NCI-H1105 (cell line): ENCODE measurements around the gene SULT4A1.
A peak's percentile ranks its signal among the peaks of the same experiment; 100 is the strongest.

Source experiments
- DNase-seq: peaks from one replicate; lab custom pipeline; 2025; lab: John Stamatoyannopoulos, UW

The SULT4A1 gene

GRCh38 chr22:43828725-43828997, 33.7 kb downstream of the SULT4A1 start:
- DNase-seq = no peak

GRCh38 chr22:43827926-43828724, 34.2 kb downstream of the SULT4A1 start:
- no peak for DNase-seq

- no peak for DNase-seq
Observed at GRCh38 chr22:43827003-43827735, 35.1 kb downstream of the SULT4A1 start.

- DNase-seq = no peak
Observed at GRCh38 chr22:43826142-43827002, 35.9 kb downstream of the SULT4A1 start.

- no peak for DNase-seq
Observed at GRCh38 chr22:43825651-43826050, 36.7 kb downstream of the SULT4A1 start.

- no peak for DNase-seq
Observed at GRCh38 chr22:43824724-43825420, 37.4 kb downstream of the SULT4A1 start.

- no peak for DNase-seq
Observed at GRCh38 chr22:43823911-43824665, 38.2 kb downstream of the SULT4A1 start.

GRCh38 chr22:43823353-43823908, 38.9 kb downstream of the SULT4A1 start:
- no peak for DNase-seq

GRCh38 chr22:43821606-43822425, 40.5 kb downstream of the SULT4A1 start:
- no peak for DNase-seq

GRCh38 chr22:43820651-43821305, 41.5 kb downstream of the SULT4A1 start:
- DNase-seq = no peak

GRCh38 chr22:43819931-43820640, 42.2 kb downstream of the SULT4A1 start:
- DNase-seq = peak; percentile 14

- DNase-seq = no peak
Observed at GRCh38 chr22:43819421-43819921, 42.8 kb downstream of the SULT4A1 start.

GRCh38 chr22:43818981-43819380, 43.3 kb downstream of the SULT4A1 start:
- DNase-seq = no peak

- no peak for DNase-seq
Observed at GRCh38 chr22:43817402-43817801, 44.9 kb downstream of the SULT4A1 start.

- DNase-seq = no peak
Observed at GRCh38 chr22:43814264-43814663, 48.0 kb downstream of the SULT4A1 start.

- DNase-seq = no peak
Observed at GRCh38 chr22:43812890-43813289, 49.4 kb downstream of the SULT4A1 start.

- DNase-seq = peak; percentile 93
Observed at GRCh38 chr22:43812149-43812842, 50.0 kb downstream of the SULT4A1 start, which contains the start of gene EFCAB6. Gene EFCAB6, minus strand, starts transcription at chr22:43812305. Its CDS starts 29,987 bp downstream, at chr22:43782318.

GRCh38 chr22:43811777-43812148, 50.5 kb downstream of the SULT4A1 start:
- DNase-seq = no peak
